ENCODE data around the gene PEAK1. TPM values are rescaled to one million over a fixed set of nuclear protein-coding genes. Genes with fewer than 3 reads are reported as not detected.

Gene PEAK1
- total RNA-seq, 1 experiment from 2014 or later, result 25.9 TPM

GRCh38 chr15:77361456-77361855 lies 58.4 kb downstream of the PEAK1 start:
- no peak for DNase-seq (ENCODE audit: low spot score)

GRCh38 chr15:77358545-77359240 lies 61.2 kb downstream of the PEAK1 start:
- no peak for DNase-seq (ENCODE audit: low spot score)

- DNase-seq (ENCODE audit: low spot score), result no peak
Measured at GRCh38 chr15:77356305-77356704, 63.6 kb downstream of the PEAK1 start.

DNA sequence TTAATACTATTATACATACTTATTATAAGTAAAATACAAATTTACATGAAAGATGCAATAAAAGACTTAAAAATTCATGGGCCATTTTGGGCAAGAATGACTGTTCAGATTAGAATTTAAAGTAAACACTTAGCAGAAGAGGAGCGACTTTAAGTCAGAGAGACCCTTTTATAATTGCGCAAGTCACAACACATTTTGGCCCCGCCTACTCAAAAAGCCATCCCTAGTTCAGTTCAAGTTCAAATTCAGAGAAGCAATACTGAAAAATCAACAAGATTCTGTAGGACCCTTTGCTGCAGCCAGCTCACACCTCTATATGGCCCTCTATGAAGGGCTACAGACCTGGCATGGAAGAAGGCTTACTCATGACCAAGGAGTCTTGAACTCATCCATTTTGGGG lies 64.6 kb downstream of the PEAK1 start:
- no peak for DNase-seq (ENCODE audit: low spot score)

DNA sequence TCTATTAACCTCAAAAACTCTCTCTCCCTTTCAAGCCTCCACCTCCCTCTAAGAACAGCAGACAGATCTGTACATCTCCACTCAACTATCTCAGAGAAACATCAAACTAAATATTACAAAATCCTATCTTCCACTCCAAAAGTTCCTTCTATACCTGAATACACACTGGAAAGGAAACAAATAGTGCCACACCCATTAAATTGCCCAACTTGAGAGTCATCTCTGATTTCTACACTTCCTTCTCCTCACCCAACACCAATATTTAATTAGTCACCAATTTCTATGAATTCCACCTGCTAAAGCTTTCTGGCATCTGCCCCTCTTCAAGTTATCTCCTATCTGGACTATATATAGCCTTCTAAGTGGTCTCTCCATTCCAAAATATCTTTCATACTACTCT lies 65.8 kb downstream of the PEAK1 start:
- DNase-seq (ENCODE audit: low spot score), result no peak

GRCh38 chr15:77352887-77353286 lies 67.0 kb downstream of the PEAK1 start:
- no peak for DNase-seq (ENCODE audit: low spot score)

- no peak for DNase-seq (ENCODE audit: low spot score)
Measured at GRCh38 chr15:77350792-77351191, 69.1 kb downstream of the PEAK1 start.

GRCh38 chr15:77349666-77350065 lies 70.2 kb downstream of the PEAK1 start:
- DNase-seq (ENCODE audit: low spot score), result no peak

- no peak for DNase-seq (ENCODE audit: low spot score)
Measured at GRCh38 chr15:77348511-77348910, 71.4 kb downstream of the PEAK1 start.

- DNase-seq (ENCODE audit: low spot score), result peak; percentile 57
Measured at GRCh38 chr15:77347197-77347596, 72.7 kb downstream of the PEAK1 start.

GRCh38 chr15:77346245-77347036 lies 73.5 kb downstream of the PEAK1 start:
- DNase-seq (ENCODE audit: low spot score), result no peak

- DNase-seq (ENCODE audit: low spot score), result no peak
Measured at GRCh38 chr15:77342807-77343206, 77.1 kb downstream of the PEAK1 start.

GRCh38 chr15:77340245-77340644 lies 79.7 kb downstream of the PEAK1 start:
- DNase-seq (ENCODE audit: low spot score), result no peak

- DNase-seq (ENCODE audit: low spot score), result no peak
Measured at GRCh38 chr15:77336006-77336405, 83.9 kb downstream of the PEAK1 start.

GRCh38 chr15:77335298-77335697 lies 84.6 kb downstream of the PEAK1 start:
- DNase-seq (ENCODE audit: low spot score), result no peak

DNA sequence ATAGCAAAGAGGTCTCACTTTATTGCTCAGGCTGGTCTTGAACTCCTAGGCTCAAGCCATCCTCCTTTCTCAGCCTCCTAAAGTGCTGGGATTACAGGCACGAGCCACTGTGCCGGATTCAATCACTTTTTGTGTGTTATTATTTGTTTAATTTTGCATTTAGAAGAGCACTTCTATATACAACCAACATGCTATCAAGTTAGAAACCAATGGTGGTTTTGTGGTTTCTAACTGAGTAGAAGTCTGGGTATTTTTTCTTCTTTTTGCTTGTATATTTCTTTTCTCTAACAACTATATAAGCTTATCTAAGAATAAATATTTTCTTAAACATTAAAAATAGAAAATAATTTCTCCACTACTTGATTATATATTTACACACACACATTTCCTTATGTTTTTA lies 86.7 kb downstream of the PEAK1 start:
- no peak for DNase-seq (ENCODE audit: low spot score)

GRCh38 chr15:77329202-77329601 lies 90.7 kb downstream of the PEAK1 start:
- no peak for DNase-seq (ENCODE audit: low spot score)

DNA sequence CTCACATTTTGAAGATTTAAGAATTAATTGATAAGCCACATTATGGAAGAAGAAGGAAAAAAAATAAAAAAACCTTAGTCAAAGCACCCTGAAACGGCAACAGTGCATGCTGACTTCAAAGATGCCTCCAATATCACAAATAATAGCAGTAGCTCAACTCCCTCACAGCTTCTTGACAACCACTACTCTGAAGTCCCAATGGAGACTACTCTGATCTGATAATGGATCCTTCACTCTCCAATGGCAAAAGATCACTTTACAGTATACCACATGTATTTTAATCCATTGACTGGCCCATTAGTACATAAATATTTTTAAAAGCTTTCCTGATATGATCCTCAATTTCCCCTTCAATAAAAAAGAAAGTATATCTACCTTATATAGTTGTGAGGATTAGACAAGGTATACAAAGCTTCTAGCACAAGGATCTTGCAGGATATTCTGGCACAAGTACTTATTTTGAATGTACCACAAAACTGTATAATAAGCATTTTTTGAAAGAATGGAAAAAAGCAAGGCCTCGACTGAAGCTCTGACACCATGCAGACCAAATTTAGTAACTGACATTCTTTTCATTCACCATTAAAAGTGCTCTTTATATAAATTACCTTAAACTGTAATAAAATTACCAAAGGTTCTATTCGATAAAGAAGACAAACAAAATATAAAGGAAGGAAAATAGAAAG lies 91.9 kb downstream of the PEAK1 start:
- DNase-seq (ENCODE audit: low spot score), result no peak

GRCh38 chr15:77327168-77327567 lies 92.7 kb downstream of the PEAK1 start:
- no peak for DNase-seq (ENCODE audit: low spot score)

GRCh38 chr15:77326366-77326765 lies 93.5 kb downstream of the PEAK1 start:
- DNase-seq (ENCODE audit: low spot score), result no peak

- no peak for DNase-seq (ENCODE audit: low spot score)
Measured at GRCh38 chr15:77312523-77312922, 107.4 kb downstream of the PEAK1 start.

DNA sequence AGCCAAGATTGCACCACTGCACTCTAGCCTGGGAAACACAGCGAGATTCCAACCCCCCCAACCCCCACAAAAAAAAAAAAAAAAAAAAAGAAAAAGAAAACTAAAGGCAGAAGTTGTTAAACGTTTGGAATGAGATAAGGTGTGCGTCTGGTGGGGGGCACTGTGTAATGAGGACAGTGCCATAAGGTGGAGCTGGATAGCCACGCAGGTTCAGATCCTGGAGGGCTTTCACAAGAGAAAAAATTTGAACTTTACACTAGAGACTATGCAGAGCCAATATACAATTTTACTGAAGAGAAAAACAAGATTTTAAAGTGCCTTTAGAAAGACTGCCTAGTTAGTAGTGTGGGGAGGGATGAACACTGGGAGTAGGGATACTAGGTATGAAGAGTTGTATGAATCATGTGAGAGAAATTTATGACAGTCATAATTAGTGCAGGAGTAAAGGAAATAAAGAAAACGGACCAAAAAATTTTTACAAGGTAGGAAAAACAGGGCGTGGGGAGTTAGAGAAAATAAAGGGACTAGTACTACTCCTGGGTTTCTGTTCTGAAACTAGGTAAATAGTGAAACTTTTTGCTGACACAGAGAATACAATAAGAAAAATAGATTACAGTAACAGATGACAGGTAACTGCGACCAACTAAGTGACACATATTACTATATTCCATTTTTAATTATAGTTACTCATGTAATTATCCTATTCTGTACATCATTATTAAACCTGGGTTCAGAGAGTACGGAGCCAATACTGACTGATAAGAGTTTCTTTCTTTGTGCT lies 108.1 kb downstream of the PEAK1 start:
- no peak for DNase-seq (ENCODE audit: low spot score)
